ENCODE results near the gene KHDC4. TPM values are rescaled to one million over a fixed set of nuclear protein-coding genes. Genes with fewer than 3 reads are reported as not detected.

KHDC4 gene
- total and polyA plus RNA-seq, 2 of the 13 experiments (the other 11 are each of a cell fraction or from before 2014, with no cell fraction given), result 33.5 to 92.0 TPM

DNA sequence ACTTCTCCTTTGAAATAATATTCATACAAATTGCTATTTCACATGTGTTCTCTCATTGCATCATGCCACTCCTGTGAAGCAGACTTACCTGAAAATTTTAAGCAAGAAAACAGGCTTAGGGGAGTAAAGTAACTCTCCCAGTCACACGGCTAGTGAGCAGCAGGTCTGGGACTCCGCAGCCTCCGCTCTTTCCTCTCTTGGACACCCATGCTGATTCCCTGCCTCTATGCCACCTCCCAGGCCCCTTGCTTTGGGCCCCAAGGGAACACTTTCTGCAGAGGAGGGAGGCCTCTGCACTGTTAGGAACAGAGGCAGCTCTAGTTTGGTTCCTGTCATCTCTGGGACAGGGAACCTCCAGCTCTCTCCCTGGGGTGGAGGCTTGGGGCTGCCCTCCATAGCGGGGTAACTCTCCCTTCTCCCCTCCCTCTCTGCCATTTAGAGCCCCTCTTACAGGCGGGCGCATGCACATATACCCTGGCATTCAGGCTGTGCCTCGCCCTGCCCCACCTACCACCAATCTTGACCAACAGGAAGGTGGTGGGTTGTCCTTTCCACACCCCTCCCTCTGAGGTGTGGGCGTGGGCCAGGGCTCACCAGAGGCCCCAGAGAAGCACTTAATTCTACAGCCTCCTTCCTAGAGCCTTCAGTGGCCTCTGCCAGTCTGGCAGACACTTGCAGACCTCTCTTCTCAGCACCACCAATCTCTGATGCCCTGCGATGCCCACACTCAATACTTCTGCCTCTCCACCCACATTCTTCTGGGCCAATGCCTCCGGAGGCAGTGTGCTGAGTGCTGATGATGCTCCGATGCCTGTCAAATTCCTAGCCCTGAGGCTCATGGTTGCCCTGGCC, 7.0 kb upstream of the KHDC4 start, which contains the start of gene RXFP4 (continued):
- TF ChIP-seq ZBTB39 (CRISPR knock-in tag; IDR thresholded peaks at IDR 0.05) (no peak), TEF (CRISPR knock-in tag; IDR thresholded peaks at IDR 0.05) (no peak), NCOA1 (CRISPR knock-in tag; IDR thresholded peaks at IDR 0.05) (no peak), ZNF232 (CRISPR knock-in tag; IDR thresholded peaks at IDR 0.05; ENCODE audit: borderline replicate concordance) (no peak), ZNF597 (CRISPR knock-in tag; IDR thresholded peaks at IDR 0.05) (no peak), EZH2 (conservative IDR thresholded peaks at IDR 0.05; ENCODE audit: low read depth, low read length) (no peak), ZNF383 (CRISPR knock-in tag; IDR thresholded peaks at IDR 0.05; ENCODE audit: borderline replicate concordance) (no peak), ZNF17 (CRISPR knock-in tag; IDR thresholded peaks at IDR 0.05) (no peak), MAF1 (CRISPR knock-in tag; IDR thresholded peaks at IDR 0.05; ENCODE audit: borderline replicate concordance) (no peak), CENPT (CRISPR knock-in tag; IDR thresholded peaks at IDR 0.05; ENCODE audit: low read depth) (no peak), FOXO1 (CRISPR knock-in tag; IDR thresholded peaks at IDR 0.05) (no peak), FOSL2 (CRISPR knock-in tag; IDR thresholded peaks at IDR 0.05) (no peak), AGO2 (optimal IDR thresholded peaks at IDR 0.05; ENCODE audit: low read depth, low read length) (no peak), ZNF784 (CRISPR knock-in tag; IDR thresholded peaks at IDR 0.05; ENCODE audit: borderline replicate concordance) (no peak), MBNL3 (CRISPR knock-in tag; conservative IDR thresholded peaks at IDR 0.05) (no peak), FOXK1 (CRISPR knock-in tag; IDR thresholded peaks at IDR 0.05; ENCODE audit: borderline replicate concordance, low read depth) (no peak)
- TF ChIP-seq, protein P1, sequence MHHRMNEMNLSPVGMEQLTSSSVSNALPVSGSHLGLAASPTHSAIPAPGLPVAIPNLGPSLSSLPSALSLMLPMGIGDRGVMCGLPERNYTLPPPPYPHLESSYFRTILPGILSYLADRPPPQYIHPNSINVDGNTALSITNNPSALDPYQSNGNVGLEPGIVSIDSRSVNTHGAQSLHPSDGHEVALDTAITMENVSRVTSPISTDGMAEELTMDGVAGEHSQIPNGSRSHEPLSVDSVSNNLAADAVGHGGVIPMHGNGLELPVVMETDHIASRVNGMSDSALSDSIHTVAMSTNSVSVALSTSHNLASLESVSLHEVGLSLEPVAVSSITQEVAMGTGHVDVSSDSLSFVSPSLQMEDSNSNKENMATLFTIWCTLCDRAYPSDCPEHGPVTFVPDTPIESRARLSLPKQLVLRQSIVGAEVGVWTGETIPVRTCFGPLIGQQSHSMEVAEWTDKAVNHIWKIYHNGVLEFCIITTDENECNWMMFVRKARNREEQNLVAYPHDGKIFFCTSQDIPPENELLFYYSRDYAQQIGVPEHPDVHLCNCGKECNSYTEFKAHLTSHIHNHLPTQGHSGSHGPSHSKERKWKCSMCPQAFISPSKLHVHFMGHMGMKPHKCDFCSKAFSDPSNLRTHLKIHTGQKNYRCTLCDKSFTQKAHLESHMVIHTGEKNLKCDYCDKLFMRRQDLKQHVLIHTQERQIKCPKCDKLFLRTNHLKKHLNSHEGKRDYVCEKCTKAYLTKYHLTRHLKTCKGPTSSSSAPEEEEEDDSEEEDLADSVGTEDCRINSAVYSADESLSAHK (CRISPR knock-in tag; IDR thresholded peaks at IDR 0.05; ENCODE audit: borderline replicate concordance), result no peak
- TF ChIP-seq, protein P2, sequence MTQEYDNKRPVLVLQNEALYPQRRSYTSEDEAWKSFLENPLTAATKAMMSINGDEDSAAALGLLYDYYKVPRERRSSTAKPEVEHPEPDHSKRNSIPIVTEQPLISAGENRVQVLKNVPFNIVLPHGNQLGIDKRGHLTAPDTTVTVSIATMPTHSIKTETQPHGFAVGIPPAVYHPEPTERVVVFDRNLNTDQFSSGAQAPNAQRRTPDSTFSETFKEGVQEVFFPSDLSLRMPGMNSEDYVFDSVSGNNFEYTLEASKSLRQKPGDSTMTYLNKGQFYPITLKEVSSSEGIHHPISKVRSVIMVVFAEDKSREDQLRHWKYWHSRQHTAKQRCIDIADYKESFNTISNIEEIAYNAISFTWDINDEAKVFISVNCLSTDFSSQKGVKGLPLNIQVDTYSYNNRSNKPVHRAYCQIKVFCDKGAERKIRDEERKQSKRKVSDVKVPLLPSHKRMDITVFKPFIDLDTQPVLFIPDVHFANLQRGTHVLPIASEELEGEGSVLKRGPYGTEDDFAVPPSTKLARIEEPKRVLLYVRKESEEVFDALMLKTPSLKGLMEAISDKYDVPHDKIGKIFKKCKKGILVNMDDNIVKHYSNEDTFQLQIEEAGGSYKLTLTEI (CRISPR knock-in tag; conservative IDR thresholded peaks at IDR 0.05), result no peak
